GM18868 (cell line): Measurements from ENCODE around the gene GOLT1A.
"Not testable (repeated sequence)": the region's sequence is repeated elsewhere in the genome, so short reads cannot be mapped to it uniquely, and the experiment has no call there.

Experiments
- ATAC-seq: cut with Tn5 transposase; IDR thresholded peaks from one replicate; pipeline ENCODE4 v1.9.1; 2021; ENCODE audit warnings: mild to moderate bottlenecking, moderate library complexity; ENCODE audit not compliant: unreplicated experiment

Gene GOLT1A

GRCh38 chr1:204249736-204250427 lies 36.1 kb upstream of the GOLT1A start:
- ATAC-seq: no peak

GRCh38 chr1:204248954-204249353 lies 35.2 kb upstream of the GOLT1A start:
- no peak for ATAC-seq

- no peak for ATAC-seq
Observed at GRCh38 chr1:204246876-204247275, 33.1 kb upstream of the GOLT1A start.

GRCh38 chr1:204242920-204243319 lies 29.1 kb upstream of the GOLT1A start:
- no peak for ATAC-seq

GRCh38 chr1:204241914-204242313 lies 28.1 kb upstream of the GOLT1A start:
- no peak for ATAC-seq

GRCh38 chr1:204241050-204241449 lies 27.3 kb upstream of the GOLT1A start:
- ATAC-seq: no peak

GRCh38 chr1:204240233-204240632 lies 26.4 kb upstream of the GOLT1A start:
- ATAC-seq: no peak

- ATAC-seq: not testable (repeated sequence)
Observed at GRCh38 chr1:204239401-204239800, 25.6 kb upstream of the GOLT1A start.

GRCh38 chr1:204238520-204238919 lies 24.7 kb upstream of the GOLT1A start:
- ATAC-seq: not testable (repeated sequence)

GRCh38 chr1:204237515-204237914 lies 23.7 kb upstream of the GOLT1A start:
- not testable (repeated sequence) for ATAC-seq

- no peak for ATAC-seq
Observed at GRCh38 chr1:204232526-204232925, 18.7 kb upstream of the GOLT1A start.

- no peak for ATAC-seq
Observed at GRCh38 chr1:204230211-204230610, 16.4 kb upstream of the GOLT1A start.

- no peak for ATAC-seq
Observed at GRCh38 chr1:204228896-204229295, 15.1 kb upstream of the GOLT1A start.

- no peak for ATAC-seq
Observed at GRCh38 chr1:204227996-204228785, 14.4 kb upstream of the GOLT1A start.

GRCh38 chr1:204227351-204227750 lies 13.6 kb upstream of the GOLT1A start:
- ATAC-seq: no peak

- ATAC-seq: no peak
Observed at GRCh38 chr1:204225841-204226735, 12.3 kb upstream of the GOLT1A start.

GRCh38 chr1:204224655-204225054 lies 10.9 kb upstream of the GOLT1A start:
- no peak for ATAC-seq

GRCh38 chr1:204223129-204223860 lies 9.5 kb upstream of the GOLT1A start:
- no peak for ATAC-seq

- ATAC-seq: no peak
Observed at GRCh38 chr1:204222764-204223055, 8.9 kb upstream of the GOLT1A start.

GRCh38 chr1:204222006-204222763 lies 8.4 kb upstream of the GOLT1A start:
- no peak for ATAC-seq
